Endodermal cell (in vitro differentiated cells): ENCODE measurements around the gene LMCD1. TPM values are rescaled to one million over a fixed set of nuclear protein-coding genes. Genes with fewer than 3 reads are reported as not detected.

Experiments used
- DNase-seq: peaks from one replicate; pipeline ENCODE4 v3.0.0-alpha.2; 2017
- H3K27ac ChIP-seq: 2 replicates; pipeline ENCODE4 v1.5.1; 2013; ENCODE audit warnings: mild to moderate bottlenecking, low read depth, low read length, moderate library complexity
- H3K27me3 ChIP-seq: 2 replicates; pipeline ENCODE4 v1.6.1; 2013; ENCODE audit warnings: mild to moderate bottlenecking, low read length, moderate library complexity; ENCODE audit not compliant: insufficient read depth, control insufficient read depth, poor library complexity, severe bottlenecking
- H3K36me3 ChIP-seq: 2 replicates; pipeline ENCODE4 v1.7.0; 2013; ENCODE audit warnings: mild to moderate bottlenecking, low read length, moderate library complexity; ENCODE audit not compliant: control insufficient read depth, insufficient read depth
- H3K4me1 ChIP-seq: one replicate; pipeline ENCODE4 v1.7.0; 2013; ENCODE audit warnings: low read length; ENCODE audit not compliant: control insufficient read depth, insufficient read depth
- H3K4me3 ChIP-seq: 2 replicates; pipeline ENCODE4 v1.5.1; 2013; ENCODE audit warnings: mild to moderate bottlenecking, low read length, moderate library complexity
- H3K9ac ChIP-seq: 2 replicates; pipeline ENCODE4 v1.6.1; 2013; ENCODE audit warnings: mild to moderate bottlenecking, low read length, moderate library complexity; ENCODE audit not compliant: poor library complexity, severe bottlenecking; ENCODE audit errors: extremely low read depth
- H3K9me3 ChIP-seq: 2 replicates; pipeline ENCODE4 v1.6.1; 2013; ENCODE audit warnings: mild to moderate bottlenecking, low read length, moderate library complexity; ENCODE audit not compliant: control insufficient read depth
- H3K27ac Mint-ChIP-seq: 2 replicates; pipeline ENCODE4 v1.8.0; 2020; ENCODE audit warnings: mixed read lengths
- H3K27me3 Mint-ChIP-seq: 2 replicates; pipeline ENCODE4 v1.8.0; 2021; ENCODE audit warnings: mild to moderate bottlenecking, mixed read lengths; ENCODE audit not compliant: insufficient read depth
- H3K36me3 Mint-ChIP-seq: 2 replicates; pipeline ENCODE4 v1.8.0; 2020; ENCODE audit warnings: low read depth, mixed read lengths
- H3K4me1 Mint-ChIP-seq: 2 replicates; pipeline ENCODE4 v1.8.0; 2020; ENCODE audit warnings: mixed read lengths
- H3K4me3 Mint-ChIP-seq: 2 replicates; pipeline ENCODE4 v1.8.0; 2020; ENCODE audit warnings: mild to moderate bottlenecking, moderate library complexity, mixed read lengths
- H3K9me3 Mint-ChIP-seq: 2 replicates; pipeline ENCODE4 v1.8.0; 2020; ENCODE audit warnings: mild to moderate bottlenecking, mixed read lengths
- WGBS, 2 experiments: methylation state at CpG; one replicate each; pipeline versions ENCODE4 v1.1.5 to v1.1.7; 2013; ENCODE audit warnings: missing lambda C conversion rate in 2 of 2, mixed read lengths in 1 of 2; ENCODE audit not compliant: insufficient coverage in 1 of 2, insufficient read length in 1 of 2; 5-methylcytosine and 5-hydroxymethylcytosine counted together
- total RNA-seq, 2 donors: library from RNA; stranded (reverse); fragmentation: NEBNext Ultra II Directional in 1 of 2; extraction: Animal tissue kit (Norgen Biotek cat#: 25700) in 1 of 2; gene quantifications; 2 replicates in 1 of 2; 3 replicates in 1 of 2; pipeline ENCODE4 v1.2.1, GENCODE V29; 2021
- TF ChIP-seq, protein P1 (sequence below): fragments of 200-600 bp; sonication (generic); conservative IDR thresholded peaks from 2 replicates; pipeline ENCODE4 v1.5.0; 2021; ENCODE audit warnings: antibody characterized with exemption, mild to moderate bottlenecking

LMCD1 gene
- total RNA-seq, 2 donors from 2014 or later: 20.7 to 35.7 TPM

DNA sequence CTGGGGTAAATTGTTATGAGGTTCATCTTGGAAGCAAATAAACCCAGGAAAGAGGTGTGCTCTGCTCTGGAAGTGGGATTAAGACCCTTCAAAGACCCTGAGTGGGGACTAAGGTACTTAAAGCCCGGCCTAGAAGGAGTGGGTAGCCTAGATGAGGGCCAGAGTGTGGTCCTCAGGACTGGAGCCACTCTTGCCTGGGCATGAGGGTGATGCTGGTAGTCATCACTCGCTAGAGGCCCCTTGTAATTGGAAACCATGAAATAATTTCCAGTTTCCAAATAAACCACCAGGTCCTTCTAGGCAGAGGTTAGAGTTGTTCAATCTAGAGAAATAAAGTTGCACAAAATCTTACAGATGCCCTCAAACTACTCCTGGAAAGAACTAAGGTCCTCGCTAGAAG, 15.2 kb upstream of the LMCD1 start:
- Mint-ChIP-seq H3K4me3 (no peak overlapping the region), H3K36me3 (peaks cover 17% of the 10 kb centered on the region), H3K27me3 (peaks cover 5% of the 10 kb centered on the region), H3K27ac (no peak overlapping the region), H3K4me1 (peaks cover 15% of the 10 kb centered on the region), H3K9me3 (peaks cover 32% of the 10 kb centered on the region)
- WGBS, 2 experiments: 94 to 100% methylated on average over 3 of the region's 3 CpGs
- Histone ChIP-seq H3K9me3 (peaks cover 73% of the 10 kb centered on the region), H3K27ac (no peak overlapping the region), H3K27me3 (no peaks in the 10 kb centered on the region), H3K4me1 (peaks cover 6% of the 10 kb centered on the region), H3K9ac (no peak overlapping the region), H3K36me3 (peaks cover 10% of the 10 kb centered on the region), H3K4me3 (peak overlapping the region; percentile 65)
- TF ChIP-seq, protein P1, sequence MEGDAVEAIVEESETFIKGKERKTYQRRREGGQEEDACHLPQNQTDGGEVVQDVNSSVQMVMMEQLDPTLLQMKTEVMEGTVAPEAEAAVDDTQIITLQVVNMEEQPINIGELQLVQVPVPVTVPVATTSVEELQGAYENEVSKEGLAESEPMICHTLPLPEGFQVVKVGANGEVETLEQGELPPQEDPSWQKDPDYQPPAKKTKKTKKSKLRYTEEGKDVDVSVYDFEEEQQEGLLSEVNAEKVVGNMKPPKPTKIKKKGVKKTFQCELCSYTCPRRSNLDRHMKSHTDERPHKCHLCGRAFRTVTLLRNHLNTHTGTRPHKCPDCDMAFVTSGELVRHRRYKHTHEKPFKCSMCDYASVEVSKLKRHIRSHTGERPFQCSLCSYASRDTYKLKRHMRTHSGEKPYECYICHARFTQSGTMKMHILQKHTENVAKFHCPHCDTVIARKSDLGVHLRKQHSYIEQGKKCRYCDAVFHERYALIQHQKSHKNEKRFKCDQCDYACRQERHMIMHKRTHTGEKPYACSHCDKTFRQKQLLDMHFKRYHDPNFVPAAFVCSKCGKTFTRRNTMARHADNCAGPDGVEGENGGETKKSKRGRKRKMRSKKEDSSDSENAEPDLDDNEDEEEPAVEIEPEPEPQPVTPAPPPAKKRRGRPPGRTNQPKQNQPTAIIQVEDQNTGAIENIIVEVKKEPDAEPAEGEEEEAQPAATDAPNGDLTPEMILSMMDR: no peak
- DNase-seq: no peak

DNA sequence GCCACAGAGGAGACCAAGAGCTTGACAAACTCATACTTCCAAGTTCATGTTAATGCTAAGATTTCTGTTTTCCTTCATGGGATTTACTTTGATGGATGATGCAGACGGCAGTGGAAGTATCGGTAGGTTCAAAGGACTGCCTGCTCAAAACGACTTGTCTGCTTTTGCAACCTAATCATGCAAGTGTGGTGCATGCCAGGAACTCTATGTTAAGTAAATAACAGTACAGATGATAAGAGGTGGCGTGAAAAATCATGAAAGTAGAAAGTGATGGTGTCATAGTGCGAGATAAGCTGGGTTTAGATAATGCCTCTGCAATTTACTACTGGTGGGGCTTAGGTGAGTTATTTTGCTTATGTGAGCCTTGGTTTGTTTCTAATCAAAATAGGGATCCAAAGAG, 14.7 kb upstream of the LMCD1 start:
- Histone ChIP-seq H3K9me3 (peaks cover 71% of the 10 kb centered on the region), H3K9ac (no peak overlapping the region), H3K4me1 (peaks cover 6% of the 10 kb centered on the region), H3K36me3 (peaks cover 10% of the 10 kb centered on the region), H3K4me3 (peak overlapping the region; percentile 65), H3K27me3 (no peaks in the 10 kb centered on the region), H3K27ac (no peak overlapping the region)
- peaks cover 14% of the 10 kb centered on the region for H3K4me1 Mint-ChIP-seq
- WGBS, 2 experiments: 80 to 83% methylated on average over 4 of the region's 5 CpGs
- no peak for DNase-seq
- H3K4me3 Mint-ChIP-seq: no peak overlapping the region
- H3K9me3 Mint-ChIP-seq: peaks cover 32% of the 10 kb centered on the region
- peaks cover 5% of the 10 kb centered on the region for H3K27me3 Mint-ChIP-seq
- H3K36me3 Mint-ChIP-seq: peaks cover 17% of the 10 kb centered on the region
- no peak overlapping the region for H3K27ac Mint-ChIP-seq
- TF ChIP-seq, protein P1: no peak

DNA sequence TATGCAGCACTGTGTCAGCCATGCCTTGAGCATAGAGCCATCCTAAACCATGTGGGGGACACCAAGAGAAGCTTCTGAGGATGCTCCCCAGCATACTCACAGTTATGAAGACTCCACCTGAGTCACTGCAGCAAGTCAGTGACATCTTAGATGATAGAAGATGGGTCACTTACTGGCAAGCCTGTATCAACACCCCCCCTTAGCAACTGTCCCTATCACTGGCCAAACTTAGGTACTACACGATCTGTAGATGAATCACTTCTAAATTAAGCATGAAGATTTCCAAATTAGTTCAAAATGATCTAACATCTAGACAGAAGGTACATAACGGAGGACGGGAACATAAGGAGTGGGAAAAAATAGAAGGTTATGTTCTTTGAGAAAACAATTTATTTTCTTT, 13.2 kb upstream of the LMCD1 start:
- Mint-ChIP-seq H3K4me1 (peaks cover 19% of the 10 kb centered on the region), H3K27ac (no peak overlapping the region), H3K4me3 (no peak overlapping the region), H3K9me3 (peaks cover 19% of the 10 kb centered on the region), H3K36me3 (peaks cover 10% of the 10 kb centered on the region), H3K27me3 (peaks cover 5% of the 10 kb centered on the region)
- TF ChIP-seq, protein P1: peak; percentile 32
- H3K4me3 ChIP-seq: no peak overlapping the region
- H3K36me3 ChIP-seq: peaks cover under 1% of the 10 kb centered on the region
- 86 to 97% methylated on average over 1 to 3 of the region's 3 CpGs for WGBS, 2 experiments
- H3K4me1 ChIP-seq: peaks cover 7% of the 10 kb centered on the region
- no peaks in the 10 kb centered on the region for H3K27me3 ChIP-seq
- no peak overlapping the region for H3K27ac ChIP-seq
- no peak for DNase-seq
- no peak overlapping the region for H3K9ac ChIP-seq
- peaks cover 56% of the 10 kb centered on the region for H3K9me3 ChIP-seq
